GM10248 (cell line): ENCODE results near the gene PEAK1.

Source experiments
- CTCF ChIA-PET: fragments of 300-600 bp; sonication (Branson Sonifier 250); formaldehyde crosslinking; extraction: SDS; loops from one replicate; lab custom pipeline; 2021; ENCODE audit warnings: antibody characterized with exemption; lab: Yijun Ruan, JAX
- POLR2A ChIA-PET: fragments of 350-650 bp; sonication (Branson Sonifier 250); formaldehyde crosslinking; extraction: SDS; loops from one replicate; lab custom pipeline; 2020; ENCODE audit warnings: antibody characterized with exemption; lab: Yijun Ruan, JAX
- DNase-seq: peaks from one replicate; pipeline ENCODE4 v3.0.0; 2012; ENCODE audit errors: extremely low spot score
- TF ChIP-seq, protein P1 (sequence below): IDR thresholded peaks from 2 replicates; pipeline ENCODE4 v1.5.1; 2012; ENCODE audit warnings: mild to moderate bottlenecking, low read depth; ENCODE audit errors: extremely low read depth, missing control alignments, control extremely low read depth

Gene PEAK1

DNA sequence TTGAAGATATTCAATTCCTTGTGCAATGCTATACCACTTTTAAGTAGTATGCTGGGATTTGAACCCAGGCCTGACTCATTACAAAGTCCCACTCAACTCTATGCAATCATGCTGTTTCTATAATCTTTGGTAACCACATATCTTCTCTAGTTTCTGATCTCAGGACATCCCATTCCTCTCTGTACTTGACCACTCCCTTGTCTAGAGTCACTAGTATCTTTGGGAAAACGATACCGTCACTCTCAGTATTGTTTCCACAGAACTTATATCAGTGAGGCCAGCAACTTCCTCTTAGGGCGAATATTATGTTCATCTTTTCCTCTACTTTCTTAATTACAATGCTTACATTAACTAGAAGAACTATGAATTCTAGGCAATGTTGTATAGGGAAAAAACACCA lies 211.7 kb downstream of the PEAK1 start:
- CTCF ChIA-PET = interaction anchor here (1.3 kb wide), 1 partner anchor 9 kb away, joined by 3 read pairs; no protein-coding TSS in a partner anchor
- TF ChIP-seq, protein P1, sequence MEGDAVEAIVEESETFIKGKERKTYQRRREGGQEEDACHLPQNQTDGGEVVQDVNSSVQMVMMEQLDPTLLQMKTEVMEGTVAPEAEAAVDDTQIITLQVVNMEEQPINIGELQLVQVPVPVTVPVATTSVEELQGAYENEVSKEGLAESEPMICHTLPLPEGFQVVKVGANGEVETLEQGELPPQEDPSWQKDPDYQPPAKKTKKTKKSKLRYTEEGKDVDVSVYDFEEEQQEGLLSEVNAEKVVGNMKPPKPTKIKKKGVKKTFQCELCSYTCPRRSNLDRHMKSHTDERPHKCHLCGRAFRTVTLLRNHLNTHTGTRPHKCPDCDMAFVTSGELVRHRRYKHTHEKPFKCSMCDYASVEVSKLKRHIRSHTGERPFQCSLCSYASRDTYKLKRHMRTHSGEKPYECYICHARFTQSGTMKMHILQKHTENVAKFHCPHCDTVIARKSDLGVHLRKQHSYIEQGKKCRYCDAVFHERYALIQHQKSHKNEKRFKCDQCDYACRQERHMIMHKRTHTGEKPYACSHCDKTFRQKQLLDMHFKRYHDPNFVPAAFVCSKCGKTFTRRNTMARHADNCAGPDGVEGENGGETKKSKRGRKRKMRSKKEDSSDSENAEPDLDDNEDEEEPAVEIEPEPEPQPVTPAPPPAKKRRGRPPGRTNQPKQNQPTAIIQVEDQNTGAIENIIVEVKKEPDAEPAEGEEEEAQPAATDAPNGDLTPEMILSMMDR = no peak
- POLR2A ChIA-PET = no interaction called here
- no peak for DNase-seq

DNA sequence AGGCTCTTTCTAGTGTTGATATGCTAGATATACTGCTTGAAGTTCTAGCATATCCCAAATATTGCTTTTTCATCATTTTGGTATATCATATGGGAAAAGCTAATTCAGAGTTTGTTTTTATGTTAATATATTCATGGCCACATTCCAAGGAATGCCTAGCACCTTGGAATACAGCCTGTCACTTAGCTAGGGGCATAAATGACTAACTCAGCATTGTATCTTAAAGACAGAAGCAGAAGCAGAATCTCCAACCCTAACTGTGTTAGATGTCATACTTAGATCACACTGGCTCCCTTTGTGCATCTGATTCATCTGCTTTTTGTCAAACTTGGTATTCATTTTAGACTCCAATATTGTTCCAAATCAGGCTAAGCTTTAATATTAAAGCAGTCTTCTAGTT lies 218.2 kb downstream of the PEAK1 start:
- ChIA-PET CTCF (interaction anchor here (0.7 to 2.5 kb wide), 4 partner anchors 14 to 83 kb away, joined by 3 to 7 read pairs (median 3); no protein-coding TSS in a partner anchor), POLR2A (no interaction called here)
- no peak for DNase-seq
- TF ChIP-seq, protein P1 = no peak

DNA sequence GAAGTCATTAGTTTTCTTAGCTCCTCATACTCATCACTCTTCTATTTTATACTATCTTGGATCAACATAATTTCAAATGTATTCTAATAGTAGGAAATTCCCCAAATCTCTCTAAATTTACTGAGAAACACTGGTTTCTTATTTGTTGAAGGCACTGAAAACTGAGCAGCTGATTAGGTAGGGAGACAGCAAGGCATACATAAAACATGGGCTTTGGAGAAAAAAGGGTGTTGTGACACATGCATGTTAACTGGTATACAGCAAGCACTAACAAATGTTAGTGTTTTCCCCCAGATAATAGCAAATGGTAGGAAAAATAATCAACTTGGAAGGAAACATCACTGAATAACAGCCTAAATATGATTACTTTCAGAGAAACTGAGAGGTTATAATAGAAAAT lies 223.5 kb downstream of the PEAK1 start:
- ChIA-PET POLR2A (interaction anchor here (0.7 kb wide), 1 partner anchor 11 kb away, joined by 4 read pairs; no protein-coding TSS in a partner anchor), CTCF (interaction anchor here (1.3 to 1.9 kb wide), 3 partner anchors 9 to 347 kb away, joined by 3 to 8 read pairs (median 4); no protein-coding TSS in a partner anchor)
- no peak for DNase-seq
- TF ChIP-seq, protein P1 = no peak

DNA sequence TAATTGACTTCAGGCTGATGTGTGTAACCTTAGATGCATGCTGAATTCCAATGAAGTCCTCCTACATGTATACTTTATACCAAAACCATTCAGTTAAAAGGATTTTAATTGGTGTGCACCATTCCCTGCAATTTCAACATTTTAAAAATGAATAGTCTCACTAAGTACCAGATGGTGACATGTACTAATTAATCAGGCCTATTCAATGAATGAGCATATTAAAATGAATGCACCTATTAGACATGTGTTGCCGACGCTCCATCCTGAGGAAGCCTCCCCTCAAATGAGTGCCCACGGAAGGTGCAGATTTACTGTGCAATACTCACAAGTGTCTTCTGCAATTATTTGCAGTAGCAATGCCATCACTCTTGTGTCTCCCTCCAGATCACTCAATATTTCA lies 224.3 kb downstream of the PEAK1 start:
- ChIA-PET POLR2A (no interaction called here), CTCF (interaction anchor here (1.3 to 19.3 kb wide), 4 partner anchors 9 to 348 kb away, joined by 4 to 268 read pairs (median 8); no protein-coding TSS in a partner anchor)
- DNase-seq = no peak
- TF ChIP-seq, protein P1 = no peak

DNA sequence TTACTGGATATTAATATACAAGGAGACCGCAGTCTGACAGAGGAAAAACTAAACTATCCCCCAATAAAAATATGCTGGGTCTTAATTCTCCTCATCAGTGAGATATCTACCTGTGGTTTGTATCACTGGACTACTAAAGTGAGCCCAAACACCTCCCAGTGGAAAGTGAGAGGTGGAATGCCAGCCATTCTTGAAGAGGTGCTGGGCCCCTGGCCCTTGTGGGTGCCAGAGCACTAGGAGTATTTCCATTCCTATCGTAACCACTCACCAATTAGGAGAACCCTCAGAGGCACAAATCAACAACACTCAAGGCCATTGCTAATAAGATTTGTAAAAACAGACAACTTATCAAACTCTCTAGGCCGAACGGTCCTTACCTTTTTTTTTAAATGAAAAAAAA lies 227.5 kb downstream of the PEAK1 start:
- ChIA-PET POLR2A (no interaction called here), CTCF (interaction anchor here (11.3 to 19.3 kb wide), 2 partner anchors 303 to 349 kb away, joined by 176 to 268 read pairs; no protein-coding TSS in a partner anchor)
- TF ChIP-seq, protein P1 = no peak
- DNase-seq = no peak

DNA sequence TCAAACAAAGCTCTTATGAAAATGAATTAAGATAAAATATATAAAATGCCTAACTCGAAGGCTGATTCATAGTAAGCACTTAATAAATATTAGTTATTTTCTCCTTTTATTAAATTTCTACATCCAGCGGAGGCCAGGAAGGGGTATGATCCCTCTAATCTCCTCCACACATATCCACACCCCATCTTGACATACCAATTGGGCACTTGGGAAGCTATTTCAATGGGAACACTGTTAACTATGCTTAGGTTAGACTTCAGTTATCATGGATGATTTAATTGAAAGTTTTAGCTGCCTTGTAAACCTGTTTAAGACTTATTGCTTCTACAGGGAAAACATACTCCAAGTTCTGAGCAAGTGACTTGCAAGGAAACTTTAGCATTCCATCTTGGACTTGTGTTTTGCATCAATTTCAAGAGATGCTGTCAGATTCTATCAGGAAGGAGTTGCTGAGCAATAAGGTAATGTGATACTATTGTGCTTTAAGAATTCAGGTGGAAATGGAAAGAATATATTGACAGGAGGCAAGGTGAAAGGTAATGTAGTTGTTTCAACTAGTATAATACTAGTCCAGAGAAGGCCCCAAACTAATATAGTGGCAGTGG lies 228.6 kb downstream of the PEAK1 start:
- TF ChIP-seq, protein P1 = no peak
- CTCF ChIA-PET = interaction anchor here (2.9 to 19.3 kb wide), 3 partner anchors 10 to 350 kb away, joined by 8 to 268 read pairs (median 176); no protein-coding TSS in a partner anchor
- DNase-seq = no peak
- POLR2A ChIA-PET = no interaction called here
